SH-SY5Y (cell line): ENCODE results near the gene CLSTN2.

Experiments used
- GATA2 ChIP-seq: IDR thresholded peaks from 2 replicates; pipeline ENCODE4 v1.6.1; 2011; ENCODE audit warnings: mild to moderate bottlenecking, low read depth, low read length
- GATA3 ChIP-seq: IDR thresholded peaks from 2 replicates; pipeline ENCODE4 v1.6.1; 2011; ENCODE audit warnings: low read depth, mild to moderate bottlenecking, low read length, moderate library complexity

GRCh38 chr3:140219923-140220452, 285.0 kb downstream of the CLSTN2 start:
- TF ChIP-seq GATA3 (no peak), GATA2 (no peak)
